ENCODE results near the gene SAGE1. TPM values are rescaled to one million over a fixed set of nuclear protein-coding genes. Genes with fewer than 3 reads are reported as not detected.
A peak's percentile ranks its signal among the peaks of the same experiment; 100 is the strongest.
"Not testable (repeated sequence)": the region's sequence is repeated elsewhere in the genome, so short reads cannot be mapped to it uniquely, and the experiment has no call there.

The SAGE1 gene
- total and polyA plus RNA-seq, 2 donors, result 0.09 TPM; not detected in 1

DNA sequence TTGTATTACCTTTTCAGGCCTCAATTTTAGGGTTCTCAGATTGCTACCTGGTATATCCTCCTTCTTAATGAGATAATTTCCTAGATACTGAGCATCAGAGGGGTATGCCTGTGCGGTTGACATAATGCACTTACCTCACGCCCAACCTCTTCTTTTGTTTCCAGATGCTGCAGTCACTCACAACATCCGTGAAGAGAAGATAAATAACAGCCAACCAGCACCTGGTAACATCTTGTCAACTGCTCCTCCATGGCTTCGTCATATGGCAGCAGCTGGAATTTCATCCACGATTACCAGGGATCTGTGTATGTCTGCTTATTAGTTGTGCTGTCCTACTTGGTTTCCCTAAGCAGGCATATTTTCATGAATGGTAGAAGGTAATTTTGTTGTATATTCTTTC is 16.7 kb downstream of the SAGE1 start:
- H3K4me3 ChIP-seq (ENCODE audit: low read length in 2 of 2), result no peak overlapping the region
- WGBS, result 97% methylated on average over 5 of the region's 5 CpGs

DNA sequence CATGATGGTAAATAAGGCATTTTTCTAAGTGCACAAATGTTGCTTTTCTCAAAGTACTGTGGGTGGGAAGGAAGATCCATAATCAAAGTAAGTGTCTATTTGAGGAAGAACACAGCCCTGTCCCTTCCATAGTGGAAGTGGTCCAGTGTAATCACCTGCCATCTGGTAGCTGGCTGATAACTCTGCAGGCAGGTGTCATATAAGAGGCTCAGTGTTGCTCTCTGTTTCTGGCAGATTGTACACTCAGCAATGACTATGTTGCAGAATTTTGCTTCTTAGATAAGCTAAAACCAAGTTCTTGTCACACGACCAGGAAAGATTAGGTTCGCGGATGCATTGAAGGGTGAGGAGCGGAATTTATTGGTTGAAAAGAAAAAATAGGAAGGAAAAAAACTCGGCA is 20.9 kb downstream of the SAGE1 start:
- no peaks in the 10 kb centered on the region for H3K27me3 ChIP-seq (ENCODE audit: control insufficient read depth in 2 of 2, insufficient read depth in 1 of 2, low read length in 1 of 2)
- 96% methylated on average over 5 of the region's 5 CpGs for WGBS
- no peaks in the 10 kb centered on the region for H3K4me1 ChIP-seq (ENCODE audit: control insufficient read depth in 2 of 2, insufficient read depth in 2 of 2, low read length in 2 of 2)
- H3K4me3 ChIP-seq (ENCODE audit: low read length in 2 of 2), result no peak overlapping the region
- H3K9me3 ChIP-seq (ENCODE audit: control insufficient read depth in 2 of 2, insufficient read depth in 1 of 2, low read length in 1 of 2), result no peaks in the 10 kb centered on the region
- DNase-seq (ENCODE audit: low read depth in 6 of 9, low spot score in 9 of 9), result no peak
- H3K27ac ChIP-seq (ENCODE audit: low read depth in 1 of 2, low read length in 1 of 2), result no peak overlapping the region
- H3K36me3 ChIP-seq (ENCODE audit: control insufficient read depth in 2 of 2, insufficient read depth in 2 of 2, low read length in 1 of 2), result no peaks in the 10 kb centered on the region

More for the DNA sequence above, 16.7 kb downstream of the SAGE1 start:
- no peaks in the 10 kb centered on the region for H3K9me3 ChIP-seq (ENCODE audit: control insufficient read depth in 2 of 2, insufficient read depth in 1 of 2, low read length in 1 of 2)
- no peaks in the 10 kb centered on the region for H3K27me3 ChIP-seq (ENCODE audit: control insufficient read depth in 2 of 2, insufficient read depth in 1 of 2, low read length in 1 of 2)
- no peak for DNase-seq (ENCODE audit: low read depth in 6 of 9, low spot score in 9 of 9)
- H3K4me1 ChIP-seq (ENCODE audit: control insufficient read depth in 2 of 2, insufficient read depth in 2 of 2, low read length in 2 of 2), result no peaks in the 10 kb centered on the region
- H3K36me3 ChIP-seq (ENCODE audit: control insufficient read depth in 2 of 2, insufficient read depth in 2 of 2, low read length in 1 of 2), result no peaks in the 10 kb centered on the region
- no peak overlapping the region for H3K27ac ChIP-seq (ENCODE audit: low read depth in 1 of 2, low read length in 1 of 2)

DNA sequence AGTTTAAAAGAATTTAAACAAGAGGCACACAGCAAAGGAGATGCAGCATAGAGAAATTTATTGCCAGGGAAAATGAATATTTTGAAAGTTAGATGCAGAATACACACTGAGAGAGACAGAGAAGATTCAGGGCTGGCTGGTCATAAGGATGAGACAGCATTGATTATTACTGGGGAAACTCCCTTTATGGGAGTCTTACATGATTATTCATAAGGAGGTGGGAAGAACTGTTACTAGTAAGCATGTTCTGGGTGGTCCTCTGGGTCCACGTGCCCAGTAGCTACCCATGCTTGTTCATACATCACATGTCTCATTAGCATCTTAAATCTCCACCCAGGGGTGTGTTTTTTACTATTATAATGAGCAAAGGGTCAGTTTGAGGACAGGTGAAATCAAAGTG is 27.0 kb downstream of the SAGE1 start:
- not testable (repeated sequence) for H3K36me3 ChIP-seq (ENCODE audit: control insufficient read depth in 2 of 2, insufficient read depth in 2 of 2, low read length in 1 of 2); H3K4me1 ChIP-seq (ENCODE audit: control insufficient read depth in 2 of 2, insufficient read depth in 2 of 2, low read length in 2 of 2); H3K9me3 ChIP-seq (ENCODE audit: control insufficient read depth in 2 of 2, insufficient read depth in 1 of 2, low read length in 1 of 2); H3K27me3 ChIP-seq (ENCODE audit: control insufficient read depth in 2 of 2, insufficient read depth in 1 of 2, low read length in 1 of 2); DNase-seq (ENCODE audit: low read depth in 6 of 9, low spot score in 9 of 9); H3K4me3 ChIP-seq (ENCODE audit: low read length in 2 of 2); H3K27ac ChIP-seq (ENCODE audit: low read depth in 1 of 2, low read length in 1 of 2)
- WGBS, result 91% methylated on average over 1 of the region's 1 CpG

DNA sequence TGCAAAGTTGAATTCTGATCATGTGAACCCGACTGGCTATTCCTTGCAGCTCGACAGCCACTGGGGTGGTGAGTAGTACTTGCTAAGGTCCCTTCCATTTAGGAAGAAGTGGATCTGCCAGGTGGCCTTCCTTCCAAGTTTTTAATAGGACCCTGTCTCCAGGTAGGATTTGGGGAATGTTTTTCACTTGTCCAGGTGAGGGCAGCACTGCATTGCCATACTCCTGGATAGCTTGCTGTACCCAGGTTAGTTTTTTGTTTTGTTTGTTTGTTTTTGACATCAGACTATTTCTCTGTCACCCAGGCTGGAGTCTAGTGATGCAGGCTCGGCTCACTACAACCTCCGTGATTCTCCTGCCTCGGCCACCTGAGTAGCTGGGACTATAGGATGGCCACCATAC is 29.8 kb downstream of the SAGE1 start:
- DNase-seq (ENCODE audit: low read depth in 6 of 9, low spot score in 9 of 9), result no peak
- H3K9me3 ChIP-seq (ENCODE audit: control insufficient read depth in 2 of 2, insufficient read depth in 1 of 2, low read length in 1 of 2), result no peaks in the 10 kb centered on the region
- no peak overlapping the region for H3K4me3 ChIP-seq (ENCODE audit: low read length in 2 of 2)
- H3K36me3 ChIP-seq (ENCODE audit: control insufficient read depth in 2 of 2, insufficient read depth in 2 of 2, low read length in 1 of 2), result no peaks in the 10 kb centered on the region
- no peak overlapping the region for H3K27ac ChIP-seq (ENCODE audit: low read depth in 1 of 2, low read length in 1 of 2)
- no peaks in the 10 kb centered on the region for H3K27me3 ChIP-seq (ENCODE audit: control insufficient read depth in 2 of 2, insufficient read depth in 1 of 2, low read length in 1 of 2)
- 93% methylated on average over 5 of the region's 5 CpGs for WGBS
- no peaks in the 10 kb centered on the region for H3K4me1 ChIP-seq (ENCODE audit: control insufficient read depth in 2 of 2, insufficient read depth in 2 of 2, low read length in 2 of 2)

DNA sequence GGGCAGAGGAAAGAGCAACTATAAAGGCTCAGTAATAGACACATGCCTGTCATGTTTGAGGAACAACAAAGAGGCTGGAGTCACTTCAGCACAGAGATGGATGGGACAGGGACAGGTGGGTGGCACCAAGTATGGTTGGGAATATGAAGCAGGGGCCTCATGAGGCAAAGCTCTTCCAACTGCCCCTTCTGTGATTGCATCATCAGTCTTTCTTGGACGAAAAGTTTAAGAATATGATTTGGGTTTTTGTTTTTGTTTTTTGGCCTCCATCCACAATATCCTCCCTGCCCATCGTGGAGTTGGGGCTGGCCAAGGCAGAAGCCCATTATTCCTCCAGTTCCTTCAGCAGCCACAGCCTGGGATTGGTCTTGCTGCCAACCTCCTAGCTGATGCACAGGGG is 34.4 kb downstream of the SAGE1 start:
- WGBS, result 90% methylated on average over 2 of the region's 2 CpGs
- H3K4me3 ChIP-seq (ENCODE audit: low read length in 2 of 2), result no peak overlapping the region
- DNase-seq (ENCODE audit: low read depth in 6 of 9, low spot score in 9 of 9), result no peak

DNA sequence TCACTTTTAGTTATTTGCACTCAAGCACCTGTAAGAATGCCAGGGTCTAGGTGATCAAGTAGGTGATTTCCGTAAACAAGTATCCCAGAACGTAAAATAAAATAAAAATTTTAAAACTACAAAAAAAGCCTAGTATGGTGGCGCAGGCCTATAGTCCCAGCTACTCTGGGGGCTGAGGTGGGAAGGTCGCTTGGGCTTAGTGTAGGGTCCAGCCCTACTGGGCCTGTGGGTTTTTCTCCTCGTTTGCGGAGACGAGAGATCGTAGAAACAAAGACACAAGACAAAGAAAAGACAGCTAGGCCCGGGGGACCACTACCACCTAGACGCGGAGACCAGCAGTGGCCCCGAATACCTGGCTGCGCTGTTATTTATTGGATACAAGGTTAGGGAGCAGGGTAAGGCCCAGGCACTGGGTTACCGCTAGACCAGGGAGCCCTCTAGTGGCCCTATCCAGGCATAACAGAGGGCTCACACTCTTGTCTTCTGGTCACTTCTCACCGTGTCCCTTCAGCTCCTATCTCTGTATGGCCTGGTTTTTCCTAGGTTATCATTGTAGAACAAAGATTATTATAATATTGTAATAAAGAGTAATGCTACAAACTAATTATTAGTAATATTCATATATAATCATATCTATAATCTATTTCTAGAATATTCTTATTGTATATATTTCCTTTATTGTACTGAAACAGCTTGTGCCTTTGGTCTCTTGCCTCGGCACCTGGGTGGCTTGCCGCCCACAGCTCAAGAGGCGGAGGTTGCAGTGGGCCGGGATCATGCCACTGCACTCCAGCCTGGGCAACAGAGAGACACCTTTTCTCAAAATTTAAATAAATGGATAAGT is 38.4 kb downstream of the SAGE1 start:
- no peak overlapping the region for H3K4me3 ChIP-seq (ENCODE audit: low read length in 2 of 2)
- H3K36me3 ChIP-seq (ENCODE audit: control insufficient read depth in 2 of 2, insufficient read depth in 2 of 2, low read length in 1 of 2), result no peaks in the 10 kb centered on the region

More for the DNA sequence above, 34.4 kb downstream of the SAGE1 start:
- Histone ChIP-seq H3K4me1 (ENCODE audit: control insufficient read depth in 2 of 2, insufficient read depth in 2 of 2, low read length in 2 of 2) (no peaks in the 10 kb centered on the region), H3K27me3 (ENCODE audit: control insufficient read depth in 2 of 2, insufficient read depth in 1 of 2, low read length in 1 of 2) (no peaks in the 10 kb centered on the region), H3K27ac (ENCODE audit: low read depth in 1 of 2, low read length in 1 of 2) (no peak overlapping the region), H3K36me3 (ENCODE audit: control insufficient read depth in 2 of 2, insufficient read depth in 2 of 2, low read length in 1 of 2) (no peaks in the 10 kb centered on the region), H3K9me3 (ENCODE audit: control insufficient read depth in 2 of 2, insufficient read depth in 1 of 2, low read length in 1 of 2) (no peaks in the 10 kb centered on the region)

DNA sequence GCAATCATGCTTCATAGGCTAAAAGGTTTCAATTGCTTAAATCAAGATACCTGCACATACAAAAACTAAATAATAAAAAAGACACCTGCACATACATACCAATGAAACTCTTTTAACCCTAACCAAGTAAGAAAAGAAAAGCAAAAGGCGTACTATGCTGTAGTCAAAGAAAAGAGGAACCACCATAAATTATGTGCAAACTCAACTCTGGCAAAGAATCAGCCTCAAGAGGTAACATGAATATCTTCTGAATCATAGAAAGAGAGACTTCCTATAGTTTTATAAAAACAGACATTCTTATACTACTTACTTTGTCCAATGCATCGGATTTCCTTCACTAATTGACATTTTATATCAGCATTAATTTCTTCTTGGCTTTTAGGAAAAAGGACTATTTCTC is 51.0 kb downstream of the SAGE1 start:
- H3K4me1 ChIP-seq (ENCODE audit: control insufficient read depth in 2 of 2, insufficient read depth in 2 of 2, low read length in 2 of 2), result no peaks in the 10 kb centered on the region
- WGBS, result 62% methylated on average over 2 of the region's 2 CpGs
- H3K36me3 ChIP-seq (ENCODE audit: control insufficient read depth in 2 of 2, insufficient read depth in 2 of 2, low read length in 1 of 2), result no peaks in the 10 kb centered on the region
- no peaks in the 10 kb centered on the region for H3K9me3 ChIP-seq (ENCODE audit: control insufficient read depth in 2 of 2, insufficient read depth in 1 of 2, low read length in 1 of 2)
- H3K27ac ChIP-seq (ENCODE audit: low read depth in 1 of 2, low read length in 1 of 2), result no peak overlapping the region
- H3K4me3 ChIP-seq (ENCODE audit: low read length in 2 of 2), result no peak overlapping the region
- no peaks in the 10 kb centered on the region for H3K27me3 ChIP-seq (ENCODE audit: control insufficient read depth in 2 of 2, insufficient read depth in 1 of 2, low read length in 1 of 2)
- DNase-seq (ENCODE audit: low read depth in 6 of 9, low spot score in 9 of 9), result no peak

More for the DNA sequence above, 38.4 kb downstream of the SAGE1 start:
- H3K27ac ChIP-seq (ENCODE audit: low read depth in 1 of 2, low read length in 1 of 2), result no peak overlapping the region
- 63% methylated on average over 19 of the region's 19 CpGs for WGBS
- H3K4me1 ChIP-seq (ENCODE audit: control insufficient read depth in 2 of 2, insufficient read depth in 2 of 2, low read length in 2 of 2), result no peaks in the 10 kb centered on the region
- no peaks in the 10 kb centered on the region for H3K27me3 ChIP-seq (ENCODE audit: control insufficient read depth in 2 of 2, insufficient read depth in 1 of 2, low read length in 1 of 2)
- H3K9me3 ChIP-seq (ENCODE audit: control insufficient read depth in 2 of 2, insufficient read depth in 1 of 2, low read length in 1 of 2), result no peaks in the 10 kb centered on the region
- DNase-seq (ENCODE audit: low read depth in 6 of 9, low spot score in 9 of 9), result peak in 4 of 9 donors; percentile 0 to 46 (median 27)

DNA sequence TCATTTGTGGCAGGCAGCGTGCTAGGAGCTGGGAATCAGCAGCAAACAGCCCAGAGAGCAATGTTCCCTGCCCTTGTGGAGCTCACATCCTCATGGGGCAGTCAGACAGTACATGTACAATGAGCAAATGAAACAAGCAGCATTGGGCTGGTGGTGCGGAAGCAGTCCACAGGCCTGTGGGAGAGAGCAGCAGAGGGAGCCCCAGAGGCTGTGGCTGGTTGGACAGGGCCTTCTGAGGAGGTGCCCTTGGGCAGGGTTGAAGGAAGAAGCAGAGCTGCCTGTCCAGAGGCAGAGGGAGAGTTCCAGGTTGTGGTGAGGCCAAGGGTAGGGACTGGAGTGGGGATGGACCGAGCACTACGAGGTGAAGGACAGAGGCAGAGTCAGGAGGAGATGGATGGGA is 57.8 kb downstream of the SAGE1 start:
- H3K4me1 ChIP-seq (ENCODE audit: control insufficient read depth in 2 of 2, insufficient read depth in 2 of 2, low read length in 2 of 2), result no peaks in the 10 kb centered on the region
- no peak overlapping the region for H3K27ac ChIP-seq (ENCODE audit: low read depth in 1 of 2, low read length in 1 of 2)
- H3K27me3 ChIP-seq (ENCODE audit: control insufficient read depth in 2 of 2, insufficient read depth in 1 of 2, low read length in 1 of 2), result no peaks in the 10 kb centered on the region
- WGBS, result over 99% methylated on average over 4 of the region's 4 CpGs
- DNase-seq (ENCODE audit: low read depth in 6 of 9, low spot score in 9 of 9), result no peak
- no peaks in the 10 kb centered on the region for H3K9me3 ChIP-seq (ENCODE audit: control insufficient read depth in 2 of 2, insufficient read depth in 1 of 2, low read length in 1 of 2)
- no peaks in the 10 kb centered on the region for H3K36me3 ChIP-seq (ENCODE audit: control insufficient read depth in 2 of 2, insufficient read depth in 2 of 2, low read length in 1 of 2)
- no peak overlapping the region for H3K4me3 ChIP-seq (ENCODE audit: low read length in 2 of 2)

Data from thymus (tissue), 11 donors.